SK-N-MC (cell line): ENCODE results near the gene VAMP5.

Source experiments
- EZH2 ChIP-seq: fragments of 200-600 bp; sonication (generic); IDR thresholded peaks from one replicate; pipeline ENCODE4 v1.6.1; 2017; ENCODE audit warnings: antibody characterized with exemption
- FOXP2 ChIP-seq: optimal IDR thresholded peaks from 2 replicates; pipeline ENCODE3; 2011; ENCODE audit warnings: mild to moderate bottlenecking, moderate library complexity; ENCODE audit not compliant: insufficient read depth; ENCODE audit errors: extremely low read length, control extremely low read depth
- POLR2AphosphoS5 ChIP-seq: IDR thresholded peaks from 2 replicates; pipeline ENCODE4 v1.6.1; 2012; ENCODE audit warnings: mild to moderate bottlenecking, low read depth, low read length, borderline replicate concordance

GRCh38 chr2:85591563-85591962 lies 7.3 kb downstream of the VAMP5 start:
- TF ChIP-seq EZH2 (no peak), POLR2AphosphoS5 (no peak), FOXP2 (no peak)
